Smooth muscle cell (in vitro differentiated cells): ENCODE data around the gene EPRS1. TPM values are rescaled to one million over a fixed set of nuclear protein-coding genes. Genes with fewer than 3 reads are reported as not detected.
A peak's percentile ranks its signal among the peaks of the same experiment; 100 is the strongest.

ENCODE experiments used
- DNase-seq: peaks from one replicate; lab custom pipeline; 2025; ENCODE audit not compliant: unreplicated experiment; lab: John Stamatoyannopoulos, UW
- H2AFZ ChIP-seq: fragments of 200-600 bp; sonication (generic); 2 replicates; pipeline ENCODE4 v1.6.0; 2016; ENCODE audit warnings: antibody characterized with exemption, low read depth, mild to moderate bottlenecking
- H3F3A ChIP-seq: fragments of 200-600 bp; sonication (generic); 2 replicates; pipeline ENCODE4 v1.6.0; 2017; ENCODE audit warnings: antibody characterized with exemption, low read depth
- H3K27ac ChIP-seq: fragments of 200-600 bp; sonication (generic); 2 replicates; pipeline ENCODE4 v1.5.1; 2016; ENCODE audit warnings: low read depth, mild to moderate bottlenecking
- H3K27me3 ChIP-seq: fragments of 200-600 bp; sonication (generic); 2 replicates; pipeline ENCODE4 v1.6.1; 2016; ENCODE audit warnings: low read depth, mild to moderate bottlenecking
- H3K36me3 ChIP-seq: fragments of 200-600 bp; sonication (generic); 2 replicates; pipeline ENCODE4 v1.5.1; 2016; ENCODE audit warnings: low read depth
- H3K4me1 ChIP-seq: fragments of 200-600 bp; sonication (generic); 2 replicates; pipeline ENCODE4 v1.5.1; 2016; ENCODE audit warnings: low read depth
- H3K4me2 ChIP-seq: fragments of 200-600 bp; sonication (generic); 2 replicates; pipeline ENCODE4 v1.6.0; 2016; ENCODE audit warnings: mild to moderate bottlenecking
- H3K4me3 ChIP-seq: fragments of 200-600 bp; sonication (generic); 2 replicates; pipeline ENCODE4 v1.5.1; 2016; ENCODE audit warnings: mild to moderate bottlenecking
- H3K79me2 ChIP-seq: fragments of 200-600 bp; sonication (generic); 2 replicates; pipeline ENCODE4 v1.6.0; 2016; ENCODE audit warnings: low read depth, mild to moderate bottlenecking
- H3K9ac ChIP-seq: fragments of 200-600 bp; sonication (generic); 2 replicates; pipeline ENCODE4 v1.6.0; 2016; ENCODE audit warnings: low read depth
- H3K9me3 ChIP-seq: fragments of 200-600 bp; sonication (generic); replicated peaks from 2 replicates; pipeline ENCODE4 v1.5.1; 2016; ENCODE audit warnings: low read depth
- H4K20me1 ChIP-seq: fragments of 200-600 bp; sonication (generic); 2 replicates; pipeline ENCODE4 v1.6.0; 2016; ENCODE audit warnings: low read depth
- WGBS: methylation state at CpG from one replicate; pipeline ENCODE4 v1.1.7; 2016; ENCODE audit warnings: low lambda C conversion rate; 5-methylcytosine and 5-hydroxymethylcytosine counted together
- polyA plus RNA-seq: library from polyadenylated mRNA; unstranded; fragments of >200 nt; fragmentation: Nextera tagmentation; extraction: Ambion mirVana; gene quantifications from 2 replicates; pipeline ENCODE4 v1.2.1, GENCODE V29; 2016
- total RNA-seq: library from RNA; depleted of rRNA; stranded (reverse); fragments of >200 nt; gene quantifications from 2 replicates; pipeline ENCODE4 v1.2.3, GENCODE V29; 2014
- TF ChIP-seq, protein P1 (sequence below): fragments of 200-600 bp; sonication (generic); IDR thresholded peaks from 2 replicates; pipeline ENCODE4 v1.5.1; 2017; ENCODE audit warnings: borderline replicate concordance, mild to moderate bottlenecking, antibody characterized with exemption; ENCODE audit not compliant: insufficient read depth, poor library complexity, severe bottlenecking

The EPRS1 gene
- total RNA-seq: 71.8 and 79.4 TPM in 2 replicates
- polyA plus RNA-seq: 40.2 and 47.8 TPM in 2 replicates

- H3K9ac ChIP-seq: peak within 1 kb of the TSS; percentile 75
- no peaks in the 10 kb centered on the region for H3K36me3 ChIP-seq
- H3K79me2 ChIP-seq: peaks cover 47% of the 10 kb centered on the region
- peak; percentile 57 for DNase-seq
- H3K9me3 ChIP-seq: no peaks in the 10 kb centered on the region
- peak within 1 kb of the TSS; percentile 94 for H3K4me2 ChIP-seq
- peaks cover 12% of the 10 kb centered on the region for H4K20me1 ChIP-seq
- TF ChIP-seq, protein P1, sequence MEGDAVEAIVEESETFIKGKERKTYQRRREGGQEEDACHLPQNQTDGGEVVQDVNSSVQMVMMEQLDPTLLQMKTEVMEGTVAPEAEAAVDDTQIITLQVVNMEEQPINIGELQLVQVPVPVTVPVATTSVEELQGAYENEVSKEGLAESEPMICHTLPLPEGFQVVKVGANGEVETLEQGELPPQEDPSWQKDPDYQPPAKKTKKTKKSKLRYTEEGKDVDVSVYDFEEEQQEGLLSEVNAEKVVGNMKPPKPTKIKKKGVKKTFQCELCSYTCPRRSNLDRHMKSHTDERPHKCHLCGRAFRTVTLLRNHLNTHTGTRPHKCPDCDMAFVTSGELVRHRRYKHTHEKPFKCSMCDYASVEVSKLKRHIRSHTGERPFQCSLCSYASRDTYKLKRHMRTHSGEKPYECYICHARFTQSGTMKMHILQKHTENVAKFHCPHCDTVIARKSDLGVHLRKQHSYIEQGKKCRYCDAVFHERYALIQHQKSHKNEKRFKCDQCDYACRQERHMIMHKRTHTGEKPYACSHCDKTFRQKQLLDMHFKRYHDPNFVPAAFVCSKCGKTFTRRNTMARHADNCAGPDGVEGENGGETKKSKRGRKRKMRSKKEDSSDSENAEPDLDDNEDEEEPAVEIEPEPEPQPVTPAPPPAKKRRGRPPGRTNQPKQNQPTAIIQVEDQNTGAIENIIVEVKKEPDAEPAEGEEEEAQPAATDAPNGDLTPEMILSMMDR: peak; percentile 50
- H3K27me3 ChIP-seq: no peaks in the 10 kb centered on the region
- H3F3A ChIP-seq: no peaks in the 10 kb centered on the region
- peak within 1 kb of the TSS; percentile 61 for H3K27ac ChIP-seq
- under 1% methylated on average over 71 of the region's 71 CpGs for WGBS
- peak within 1 kb of the TSS; percentile 91 for H3K4me3 ChIP-seq
- H2AFZ ChIP-seq: peak within 1 kb of the TSS; percentile 93
- H3K4me1 ChIP-seq: peaks cover 4% of the 10 kb centered on the region
Measured at GRCh38 chr1:220046052-220046930, at the start of gene EPRS1. Gene EPRS1 (minus strand): TSS chr1:220046505. CDS start chr1:220046388, 117 bp downstream.

GRCh38 chr1:220094016-220094911 lies 48.0 kb upstream of the EPRS1 start, which contains the start of gene IARS2:
Gene IARS2 (plus strand): TSS chr1:220094132. CDS start chr1:220094217, 85 bp downstream.
- H3K36me3 ChIP-seq: peaks cover 4% of the 10 kb centered on the region
- H4K20me1 ChIP-seq: peaks cover 6% of the 10 kb centered on the region
- H3K27me3 ChIP-seq: no peaks in the 10 kb centered on the region
- H2AFZ ChIP-seq: peak within 1 kb of the TSS; percentile 94
- no peaks in the 10 kb centered on the region for H3F3A ChIP-seq
- TF ChIP-seq, protein P1: no peak
- H3K9ac ChIP-seq: peak within 1 kb of the TSS; percentile 49
- H3K9me3 ChIP-seq: no peaks in the 10 kb centered on the region
- H3K4me1 ChIP-seq: peaks cover 10% of the 10 kb centered on the region
- H3K79me2 ChIP-seq: peaks cover 17% of the 10 kb centered on the region
- peak within 1 kb of the TSS; percentile 87 for H3K4me3 ChIP-seq
- H3K4me2 ChIP-seq: peak within 1 kb of the TSS; percentile 89
- H3K27ac ChIP-seq: no peak within 1 kb of the TSS
- 2% methylated on average over 63 of the region's 73 CpGs for WGBS
- DNase-seq: peak; percentile 66

DNA sequence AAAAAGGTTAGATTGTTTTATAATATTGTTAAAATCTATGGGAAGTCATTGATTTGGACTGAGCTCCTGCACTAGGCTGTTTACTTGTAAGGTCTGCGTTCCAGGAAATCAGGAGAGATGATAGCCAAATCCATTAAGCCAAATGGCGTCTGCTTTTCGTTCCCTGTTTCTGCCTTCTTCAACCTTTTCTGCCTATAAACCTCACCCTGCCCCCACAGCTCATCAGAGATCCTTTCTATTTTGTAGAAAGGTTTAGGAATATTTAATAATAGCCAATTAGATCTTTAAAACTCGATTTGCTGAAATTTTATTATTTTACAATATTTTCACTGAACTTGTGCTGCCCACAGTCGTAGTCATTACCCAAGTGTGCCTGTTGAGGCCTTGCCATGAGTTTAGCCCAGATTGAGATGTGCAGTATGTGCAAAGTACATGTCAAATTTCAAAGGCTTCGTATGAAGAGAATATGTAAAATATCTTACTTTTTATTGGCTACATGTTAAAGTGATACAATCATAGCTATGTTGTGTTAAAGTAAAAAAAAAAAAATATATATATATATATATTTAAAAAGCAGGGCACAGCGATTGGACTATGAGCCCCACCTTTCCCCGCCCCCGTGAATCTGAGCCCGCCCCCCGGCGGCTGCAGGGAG lies 47.2 kb upstream of the EPRS1 start:
- no peak overlapping the region for H3K27ac ChIP-seq
- peaks cover 4% of the 10 kb centered on the region for H3K36me3 ChIP-seq
- H3K9me3 ChIP-seq: no peaks in the 10 kb centered on the region
- peaks cover 6% of the 10 kb centered on the region for H4K20me1 ChIP-seq
- H3F3A ChIP-seq: no peaks in the 10 kb centered on the region
- H3K27me3 ChIP-seq: no peaks in the 10 kb centered on the region
- H2AFZ ChIP-seq: peak overlapping the region; percentile 91
- H3K4me3 ChIP-seq: peak overlapping the region; percentile 87
- TF ChIP-seq, protein P1: no peak
- no peak for DNase-seq
- peak overlapping the region; percentile 71 for H3K4me2 ChIP-seq
- peaks cover 10% of the 10 kb centered on the region for H3K4me1 ChIP-seq
- WGBS: 44% methylated on average over 9 of the region's 12 CpGs
- H3K79me2 ChIP-seq: peaks cover 21% of the 10 kb centered on the region
- no peak overlapping the region for H3K9ac ChIP-seq
